H7 (cell line): ENCODE data around the gene EVA1C. TPM values are rescaled to one million over a fixed set of nuclear protein-coding genes. Genes with fewer than 3 reads are reported as not detected.
"Not testable (repeated sequence)": the region's sequence is repeated elsewhere in the genome, so short reads cannot be mapped to it uniquely, and the experiment has no call there.

Source experiments
- DNase-seq: peaks from one replicate; pipeline ENCODE4 v3.0.0; 2012
- H3K27me3 ChIP-seq: 2 replicates; pipeline ENCODE4 v1.6.0; 2011; ENCODE audit warnings: mild to moderate bottlenecking, low read length; ENCODE audit not compliant: control insufficient read depth, insufficient read depth
- H3K36me3 ChIP-seq: replicated peaks from 2 replicates; pipeline ENCODE4 v1.5.1; 2011; ENCODE audit warnings: low read length; ENCODE audit not compliant: control insufficient read depth, insufficient read depth
- H3K4me3 ChIP-seq: 2 replicates; pipeline ENCODE4 v1.5.1; 2011; ENCODE audit warnings: low read depth, mild to moderate bottlenecking, control low read depth, low read length, moderate library complexity; ENCODE audit not compliant: insufficient read depth
- total RNA-seq: library from RNA; depleted of rRNA; stranded (reverse); fragments of >200 nt; shearing (Covaris generic); gene quantifications from 2 replicates; pipeline ENCODE4 v1.2.3, GENCODE V29; 2014; rRNA removed

Gene EVA1C
- total RNA-seq, result 3.3 and 4.5 TPM in 2 replicates

GRCh38 chr21:32412162-32413014 lies at the start of gene EVA1C:
Gene EVA1C, plus strand, starts transcription at chr21:32412706. Its CDS starts 148 bp downstream, at chr21:32412854.
- peak; percentile 83 for DNase-seq
- peaks cover 50% of the 10 kb centered on the region for H3K27me3 ChIP-seq
- H3K36me3 ChIP-seq, result no peaks in the 10 kb centered on the region
- peak within 1 kb of the TSS; percentile 44 for H3K4me3 ChIP-seq

- DNase-seq, result no peak
- Histone ChIP-seq H3K27me3 (no peaks in the 10 kb centered on the region), H3K36me3 (peaks cover 61% of the 10 kb centered on the region), H3K4me3 (no peak overlapping the region)
Measured at GRCh38 chr21:32364387-32364786, 48.1 kb upstream of the EVA1C start.

- no peak overlapping the region for H3K4me3 ChIP-seq
- H3K27me3 ChIP-seq, result no peaks in the 10 kb centered on the region
- H3K36me3 ChIP-seq, result peaks cover 57% of the 10 kb centered on the region
- no peak for DNase-seq
Measured at GRCh38 chr21:32364796-32365195, 47.7 kb upstream of the EVA1C start.

- H3K27me3 ChIP-seq, result no peaks in the 10 kb centered on the region
Measured at GRCh38 chr21:32366191-32366590, 46.3 kb upstream of the EVA1C start.

GRCh38 chr21:32367158-32367557 lies 45.3 kb upstream of the EVA1C start:
- Histone ChIP-seq H3K27me3 (no peaks in the 10 kb centered on the region), H3K36me3 (peaks cover 41% of the 10 kb centered on the region), H3K4me3 (no peak overlapping the region)
- no peak for DNase-seq

More at GRCh38 chr21:32366191-32366590, 46.3 kb upstream of the EVA1C start:
- no peak overlapping the region for H3K4me3 ChIP-seq
- H3K36me3 ChIP-seq, result peaks cover 48% of the 10 kb centered on the region
- no peak for DNase-seq

GRCh38 chr21:32368386-32368785 lies 44.1 kb upstream of the EVA1C start:
- H3K27me3 ChIP-seq, result no peaks in the 10 kb centered on the region
- peaks cover 33% of the 10 kb centered on the region for H3K36me3 ChIP-seq
- no peak for DNase-seq
- no peak overlapping the region for H3K4me3 ChIP-seq

- not testable (repeated sequence) for H3K4me3 ChIP-seq, DNase-seq, H3K27me3 ChIP-seq
- H3K36me3 ChIP-seq, result peaks cover 33% of the 10 kb centered on the region
Measured at GRCh38 chr21:32368961-32369360, 43.5 kb upstream of the EVA1C start.

GRCh38 chr21:32370998-32371766 lies 41.3 kb upstream of the EVA1C start:
- no peak for DNase-seq
- H3K36me3 ChIP-seq, result peaks cover 20% of the 10 kb centered on the region
- no peak overlapping the region for H3K4me3 ChIP-seq
- no peaks in the 10 kb centered on the region for H3K27me3 ChIP-seq

GRCh38 chr21:32371913-32372314 lies 40.6 kb upstream of the EVA1C start:
- no peak overlapping the region for H3K4me3 ChIP-seq
- DNase-seq, result no peak
- H3K27me3 ChIP-seq, result no peaks in the 10 kb centered on the region
- H3K36me3 ChIP-seq, result peaks cover 14% of the 10 kb centered on the region

- no peak overlapping the region for H3K4me3 ChIP-seq
- no peak for DNase-seq
- peaks cover 13% of the 10 kb centered on the region for H3K36me3 ChIP-seq
- H3K27me3 ChIP-seq, result no peaks in the 10 kb centered on the region
Measured at GRCh38 chr21:32372755-32373154, 39.8 kb upstream of the EVA1C start.

GRCh38 chr21:32377506-32377905 lies 35.0 kb upstream of the EVA1C start:
- Histone ChIP-seq H3K27me3 (no peaks in the 10 kb centered on the region), H3K36me3 (peaks cover 13% of the 10 kb centered on the region)

GRCh38 chr21:32377991-32378390 lies 34.5 kb upstream of the EVA1C start:
- Histone ChIP-seq H3K36me3 (peaks cover 16% of the 10 kb centered on the region), H3K27me3 (no peaks in the 10 kb centered on the region), H3K4me3 (no peak overlapping the region)
- no peak for DNase-seq

More at GRCh38 chr21:32377506-32377905, 35.0 kb upstream of the EVA1C start:
- no peak overlapping the region for H3K4me3 ChIP-seq
- no peak for DNase-seq

- DNase-seq, result no peak
- H3K36me3 ChIP-seq, result peaks cover 25% of the 10 kb centered on the region
- H3K4me3 ChIP-seq, result no peak overlapping the region
- H3K27me3 ChIP-seq, result no peaks in the 10 kb centered on the region
Measured at GRCh38 chr21:32378956-32379355, 33.5 kb upstream of the EVA1C start.

GRCh38 chr21:32380940-32381339 lies 31.6 kb upstream of the EVA1C start:
- H3K36me3 ChIP-seq, result peaks cover 28% of the 10 kb centered on the region
- H3K27me3 ChIP-seq, result no peaks in the 10 kb centered on the region
- no peak overlapping the region for H3K4me3 ChIP-seq
- no peak for DNase-seq

- Histone ChIP-seq H3K36me3 (peaks cover 28% of the 10 kb centered on the region), H3K4me3 (no peak overlapping the region), H3K27me3 (no peaks in the 10 kb centered on the region)
- DNase-seq, result no peak
Measured at GRCh38 chr21:32381571-32381970, 30.9 kb upstream of the EVA1C start.
